OCI-LY3 (cell line): ENCODE data around the gene COL13A1.

Source experiments
- H2AFZ ChIP-seq: fragments of 200-600, 300-600 bp; shearing (Covaris generic); 2 replicates; pipeline ENCODE4 v1.6.0; 2014; ENCODE audit warnings: antibody characterized with exemption, low read depth, low read length
- H3K27ac ChIP-seq: fragments of 200-600, 300-600 bp; sonication (generic); 2 replicates; pipeline ENCODE4 v1.5.1; 2014; ENCODE audit warnings: mild to moderate bottlenecking, low read length, moderate library complexity, mixed read lengths
- H3K27me3 ChIP-seq: fragments of 200-600, 300-600 bp; sonication (generic); 2 replicates; pipeline ENCODE4 v1.6.1; 2014; ENCODE audit warnings: low read depth, low read length, mixed read lengths
- H3K36me3 ChIP-seq: fragments of 200-600, 300-600 bp; sonication (generic); replicated peaks from 2 replicates; pipeline ENCODE3; 2014; ENCODE audit warnings: low read depth, low read length, mixed read lengths
- H3K4me1 ChIP-seq: fragments of 300-600, 200-600 bp; sonication (generic); 2 replicates; pipeline ENCODE4 v1.6.1; 2014; ENCODE audit warnings: low read length, mixed read lengths
- H3K4me2 ChIP-seq: fragments of 200-600, 300-600 bp; sonication (generic); 2 replicates; pipeline ENCODE4 v1.6.1; 2014; ENCODE audit warnings: low read length, mixed read lengths
- H3K4me3 ChIP-seq: fragments of 300-600, 200-600 bp; sonication (generic); 2 replicates; pipeline ENCODE4 v1.5.1; 2014; ENCODE audit warnings: antibody characterized with exemption, mild to moderate bottlenecking, low read length, moderate library complexity
- H3K79me2 ChIP-seq: fragments of 300-600, 200-600 bp; shearing (Covaris generic); 2 replicates; pipeline ENCODE4 v1.6.1; 2014; ENCODE audit warnings: mild to moderate bottlenecking, low read length, mixed read lengths
- H3K9ac ChIP-seq: fragments of 300-600, 200-600 bp; shearing (Covaris generic); 2 replicates; pipeline ENCODE4 v1.6.0; 2014; ENCODE audit warnings: mild to moderate bottlenecking, low read length, moderate library complexity
- H3K9me3 ChIP-seq: fragments of 200-600, 300-600 bp; shearing (Covaris generic); 2 replicates; pipeline ENCODE4 v1.6.1; 2014; ENCODE audit warnings: low read length, mixed read lengths; ENCODE audit not compliant: insufficient read depth
- H4K20me1 ChIP-seq: fragments of 200-600, 300-600 bp; sonication (generic); 2 replicates; pipeline ENCODE4 v1.6.1; 2016; ENCODE audit warnings: low read length, mixed read lengths; ENCODE audit not compliant: insufficient read depth
- CTCF ChIP-seq: fragments of 200-600, 300-600 bp; sonication (generic); IDR thresholded peaks from 2 replicates; pipeline ENCODE4 v1.5.1; 2014; ENCODE audit warnings: antibody characterized with exemption, low read length, low read depth
- EZH2phosphoT487 ChIP-seq: fragments of 200-600 bp; shearing (Covaris generic); IDR thresholded peaks from 2 replicates; pipeline ENCODE4 v1.6.1; 2018; ENCODE audit warnings: antibody characterized with exemption, mixed run types, low read depth

Gene COL13A1

GRCh38 chr10:69956741-69957230 lies 155.1 kb downstream of the COL13A1 start:
- peaks cover 45% of the 10 kb centered on the region for H3K4me1 ChIP-seq
- H3K9ac ChIP-seq, result no peak overlapping the region
- no peaks in the 10 kb centered on the region for H4K20me1 ChIP-seq
- no peak overlapping the region for H2AFZ ChIP-seq
- H3K4me2 ChIP-seq, result no peak overlapping the region
- H3K36me3 ChIP-seq, result no peaks in the 10 kb centered on the region
- H3K4me3 ChIP-seq, result no peak overlapping the region
- peaks cover 3% of the 10 kb centered on the region; the same call in 1 of the 2 replicates for H3K27me3 ChIP-seq
- TF ChIP-seq CTCF, result no peak
- TF ChIP-seq EZH2phosphoT487, result no peak
- no peaks in the 10 kb centered on the region for H3K79me2 ChIP-seq
- no peak overlapping the region for H3K27ac ChIP-seq
- H3K9me3 ChIP-seq, result no peaks in the 10 kb centered on the region

- Histone ChIP-seq H3K4me2 (no peak overlapping the region), H4K20me1 (no peaks in the 10 kb centered on the region), H3K9ac (no peak overlapping the region), H3K4me1 (peaks cover 40% of the 10 kb centered on the region), H3K36me3 (no peaks in the 10 kb centered on the region), H3K79me2 (no peaks in the 10 kb centered on the region), H3K27ac (no peak overlapping the region), H3K27me3 (peaks cover 3% of the 10 kb centered on the region; the same call in 1 of the 2 replicates), H2AFZ (no peak overlapping the region), H3K4me3 (no peak overlapping the region), H3K9me3 (no peaks in the 10 kb centered on the region)
- no peak for TF ChIP-seq CTCF
- no peak for TF ChIP-seq EZH2phosphoT487
These were observed 155.7 kb downstream of the COL13A1 start for GRCh38 chr10:69957241-69957885.

GRCh38 chr10:69957886-69958555 lies 156.3 kb downstream of the COL13A1 start:
- no peaks in the 10 kb centered on the region for H3K36me3 ChIP-seq
- TF ChIP-seq CTCF (peak; percentile 74), EZH2phosphoT487 (no peak)
- H3K27ac ChIP-seq, result no peak overlapping the region
- peaks cover 3% of the 10 kb centered on the region; the same call in 1 of the 2 replicates for H3K27me3 ChIP-seq
- no peak overlapping the region for H3K4me2 ChIP-seq
- no peak overlapping the region for H3K4me3 ChIP-seq
- no peak overlapping the region for H3K9ac ChIP-seq
- no peaks in the 10 kb centered on the region for H3K79me2 ChIP-seq
- H3K4me1 ChIP-seq, result peaks cover 33% of the 10 kb centered on the region
- H4K20me1 ChIP-seq, result no peaks in the 10 kb centered on the region
- H2AFZ ChIP-seq, result no peak overlapping the region
- no peaks in the 10 kb centered on the region for H3K9me3 ChIP-seq

- Histone ChIP-seq H3K4me2 (no peak overlapping the region), H3K9me3 (no peaks in the 10 kb centered on the region), H3K36me3 (no peaks in the 10 kb centered on the region), H2AFZ (no peak overlapping the region), H3K4me1 (peaks cover 28% of the 10 kb centered on the region), H3K9ac (no peak overlapping the region), H3K79me2 (no peaks in the 10 kb centered on the region), H4K20me1 (no peaks in the 10 kb centered on the region), H3K4me3 (no peak overlapping the region), H3K27ac (no peak overlapping the region), H3K27me3 (peaks cover 3% of the 10 kb centered on the region; the same call in 1 of the 2 replicates)
- TF ChIP-seq EZH2phosphoT487, result no peak
- TF ChIP-seq CTCF, result no peak
These were observed 156.8 kb downstream of the COL13A1 start for GRCh38 chr10:69958556-69958902.
